Measurements from ENCODE around the gene JAG2.

GRCh38 chr14:105117257-105117646 lies 51.3 kb downstream of the JAG2 start:
- no peak for TF ChIP-seq POLR2AphosphoS5 (IDR thresholded peaks at IDR 0.05)
- no peak for TF ChIP-seq CTCF (IDR thresholded peaks at IDR 0.05)
- no peak for TF ChIP-seq POLR2A (IDR thresholded peaks at IDR 0.05)

Data from suprapubic skin (tissue), 4 donors.